WI38 (cell line): Measurements from ENCODE around the gene TULP1.

ENCODE experiments used
- H3K4me3 ChIP-seq: 2 replicates; pipeline ENCODE4 v1.5.1; 2011; ENCODE audit warnings: low read depth, mild to moderate bottlenecking, control low read depth, low read length
- CTCF ChIP-seq: IDR thresholded peaks from 2 replicates; pipeline ENCODE4 v1.5.1; 2012; ENCODE audit warnings: low read depth, mild to moderate bottlenecking, control low read depth, low read length

Gene TULP1

GRCh38 chr6:35487658-35488516 lies 24.8 kb downstream of the TULP1 start:
- TF ChIP-seq CTCF: no peak

GRCh38 chr6:35486005-35486925 lies 26.4 kb downstream of the TULP1 start:
- no peak for TF ChIP-seq CTCF
- no peak overlapping the region for H3K4me3 ChIP-seq

More at GRCh38 chr6:35487658-35488516, 24.8 kb downstream of the TULP1 start:
- H3K4me3 ChIP-seq: no peak overlapping the region

- H3K4me3 ChIP-seq: no peak overlapping the region
- TF ChIP-seq CTCF: no peak
These were observed 27.3 kb downstream of the TULP1 start for GRCh38 chr6:35485402-35485877.

- no peak overlapping the region for H3K4me3 ChIP-seq
- no peak for TF ChIP-seq CTCF
These were observed 27.7 kb downstream of the TULP1 start for GRCh38 chr6:35484921-35485392.

- no peak overlapping the region for H3K4me3 ChIP-seq
- no peak for TF ChIP-seq CTCF
These were observed 28.6 kb downstream of the TULP1 start for GRCh38 chr6:35483893-35484645.

GRCh38 chr6:35483490-35483889 lies 29.2 kb downstream of the TULP1 start:
- TF ChIP-seq CTCF: no peak
- H3K4me3 ChIP-seq: no peak overlapping the region
